ENCODE results near the gene LIPE.
"Not testable (repeated sequence)": the region's sequence is repeated elsewhere in the genome, so short reads cannot be mapped to it uniquely, and the experiment has no call there.

LIPE gene

DNA sequence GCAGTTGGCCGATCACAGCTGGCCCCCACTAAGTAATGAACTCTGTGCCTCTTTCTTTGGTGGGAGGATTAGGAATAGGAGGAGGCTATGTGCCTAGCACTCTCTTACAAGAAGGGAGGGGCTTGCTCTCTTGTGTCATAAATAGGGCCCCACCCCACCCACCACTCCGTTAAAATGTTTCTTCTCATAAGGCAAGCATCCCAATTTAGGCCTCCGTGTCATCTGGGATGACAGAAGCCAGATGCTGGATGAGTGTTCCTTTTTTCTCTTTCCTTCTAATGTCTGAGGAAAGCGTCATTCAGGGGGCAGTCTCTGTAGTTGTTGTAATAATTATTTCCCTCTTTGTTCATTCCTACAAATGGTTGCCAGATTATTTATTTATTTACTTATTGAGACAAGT is at the start of gene LIPE:
TSS of gene LIPE (minus strand) at position 76 of the 400 bp plus-strand sequence. CDS start 239 bp downstream, outside the sequence.
- peak; percentile 27 for DNase-seq

- DNase-seq: no peak
Measured at GRCh38 chr19:42475366-42475765, 48.2 kb upstream of the LIPE start.

DNA sequence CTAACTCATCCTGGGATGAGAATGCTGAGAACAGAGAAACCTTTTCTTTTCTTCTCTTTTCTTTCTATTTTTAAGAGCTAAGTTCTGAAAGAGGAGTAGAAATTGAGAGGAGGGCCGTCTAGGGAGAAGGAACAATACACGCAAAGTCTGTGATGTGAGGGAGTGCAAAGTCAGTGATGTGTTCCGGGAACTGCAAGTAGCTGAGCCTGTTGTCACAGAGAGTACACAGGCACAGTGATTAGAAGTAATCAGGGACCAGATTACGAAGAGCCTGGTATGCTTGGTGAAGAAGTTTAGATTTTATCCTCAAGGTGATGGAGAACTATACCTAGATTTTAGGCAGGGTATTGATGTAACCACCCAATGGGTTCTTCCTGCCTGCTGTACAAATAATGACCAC is 47.6 kb upstream of the LIPE start:
- DNase-seq: no peak

DNA sequence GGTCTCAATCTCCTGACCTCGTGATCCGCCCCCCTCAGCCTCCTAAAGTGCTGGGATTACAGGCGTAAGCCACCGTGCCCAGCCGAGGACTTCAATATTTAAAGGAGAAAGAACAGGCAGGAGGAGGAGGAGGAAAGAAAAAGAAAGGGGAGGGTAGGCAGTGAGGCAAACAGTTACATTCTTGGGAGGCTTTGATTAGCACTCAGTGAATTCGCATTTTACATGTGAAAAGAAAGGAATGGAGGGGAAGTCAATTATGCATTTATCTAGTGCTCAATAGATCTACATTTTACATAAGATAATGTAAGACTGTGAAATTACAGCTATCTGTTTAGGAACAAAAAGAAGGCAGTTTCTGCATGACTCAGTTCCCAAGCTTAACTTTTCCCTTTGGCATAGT is 46.5 kb upstream of the LIPE start:
- no peak for DNase-seq

DNA sequence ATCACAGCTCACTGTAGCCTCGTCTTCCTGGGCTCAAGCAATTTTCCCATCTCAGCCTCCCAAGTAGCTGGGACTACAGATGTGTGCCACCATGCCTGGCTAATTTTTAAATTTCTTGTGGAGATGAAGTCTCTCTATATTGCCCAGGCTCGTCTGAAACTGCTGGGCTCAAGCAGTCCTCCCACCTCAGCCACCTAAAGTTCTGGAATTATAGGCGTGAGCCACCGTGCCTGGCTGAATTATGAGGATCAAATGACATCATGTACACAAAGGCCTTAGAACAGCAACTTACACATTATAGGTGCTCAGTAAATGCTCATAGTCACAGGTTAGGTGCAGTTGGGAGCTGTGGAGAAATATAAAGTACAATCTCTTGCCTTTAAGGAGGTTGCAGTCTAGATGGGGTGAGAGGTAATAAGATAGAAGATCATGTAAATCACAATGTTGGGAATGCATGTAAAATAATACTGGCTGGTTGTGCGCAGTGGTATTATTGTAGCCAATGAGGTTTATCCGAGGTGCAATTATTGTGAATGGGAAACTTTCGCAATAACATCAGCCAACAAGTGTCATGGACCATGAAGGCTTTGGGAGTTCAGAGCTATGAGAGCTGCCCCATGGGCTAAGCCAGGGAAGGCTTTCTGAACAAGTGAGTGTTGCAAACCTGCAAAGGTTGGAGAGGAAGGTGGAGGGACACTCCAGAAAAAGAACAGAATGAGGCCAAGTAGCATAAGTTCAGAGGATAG is 45.4 kb upstream of the LIPE start:
- DNase-seq: no peak

- DNase-seq: no peak
Measured at GRCh38 chr19:42471554-42472249, 44.5 kb upstream of the LIPE start.

GRCh38 chr19:42469311-42470235 is 42.4 kb upstream of the LIPE start:
- peak; percentile 46 for DNase-seq

- peak; percentile 30 for DNase-seq
Measured at GRCh38 chr19:42468273-42468796, 41.1 kb upstream of the LIPE start.

DNA sequence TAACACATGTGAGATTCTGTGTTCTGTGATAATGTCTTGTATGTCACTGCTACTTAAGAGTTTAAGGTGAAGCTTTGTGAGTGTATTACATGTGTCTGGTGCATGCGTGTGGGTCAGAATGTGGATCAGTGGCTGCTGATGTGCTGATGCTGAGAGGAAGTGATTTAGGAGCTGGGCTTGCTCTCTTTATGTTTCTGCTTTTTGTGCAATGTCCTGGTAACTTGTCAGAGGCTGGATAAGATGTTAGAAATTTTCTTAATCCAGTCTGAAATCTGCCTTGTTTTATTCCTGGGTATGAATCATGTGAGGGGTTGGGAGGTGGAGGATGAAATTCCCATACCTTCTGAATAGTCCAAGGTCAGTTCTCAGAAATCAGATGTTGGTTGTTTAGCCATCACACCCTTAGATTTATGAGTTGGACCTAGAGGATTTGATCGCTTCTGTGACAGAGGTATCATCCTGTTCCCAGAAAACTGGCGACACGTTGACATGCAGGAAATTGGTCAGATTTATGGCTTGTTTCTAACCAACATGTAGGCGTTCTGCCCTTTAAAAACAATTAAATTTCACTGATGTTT is 40.1 kb upstream of the LIPE start:
- peak; percentile 41 for DNase-seq

DNA sequence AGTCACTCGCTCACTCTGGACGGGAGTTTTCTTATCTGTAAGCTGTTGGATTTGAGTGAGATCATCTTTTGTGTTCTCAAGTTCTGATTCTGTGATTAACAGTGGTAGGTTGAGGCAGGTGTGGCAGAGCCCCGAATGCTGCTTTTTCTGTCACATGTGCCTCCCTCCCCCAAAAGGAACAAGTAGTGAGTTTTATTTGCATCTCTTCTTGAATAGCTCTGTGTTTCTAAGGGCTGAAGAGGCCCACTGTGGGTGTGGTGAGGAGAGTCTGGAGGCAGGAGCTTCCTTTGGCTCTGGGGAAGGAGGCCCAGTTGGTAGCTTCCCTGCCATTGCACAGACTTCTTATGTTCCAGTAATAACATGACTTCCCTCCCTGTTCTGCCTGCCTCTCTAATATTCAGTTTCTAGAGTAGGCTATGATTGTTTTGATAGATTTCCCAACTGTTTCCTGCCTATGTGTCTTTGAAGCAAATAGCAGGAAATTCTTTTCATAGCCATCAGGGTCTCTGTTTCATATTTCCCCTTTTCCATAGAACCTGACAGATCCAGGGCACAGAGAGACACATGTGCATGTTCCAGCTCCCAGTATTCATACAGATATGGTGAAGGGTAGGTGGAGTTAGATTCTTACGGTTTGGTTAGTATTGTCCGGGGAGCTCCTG is 39.5 kb upstream of the LIPE start:
- DNase-seq: peak; percentile 46

- DNase-seq: peak; percentile 46
Measured at GRCh38 chr19:42465827-42466280, 38.7 kb upstream of the LIPE start.

DNA sequence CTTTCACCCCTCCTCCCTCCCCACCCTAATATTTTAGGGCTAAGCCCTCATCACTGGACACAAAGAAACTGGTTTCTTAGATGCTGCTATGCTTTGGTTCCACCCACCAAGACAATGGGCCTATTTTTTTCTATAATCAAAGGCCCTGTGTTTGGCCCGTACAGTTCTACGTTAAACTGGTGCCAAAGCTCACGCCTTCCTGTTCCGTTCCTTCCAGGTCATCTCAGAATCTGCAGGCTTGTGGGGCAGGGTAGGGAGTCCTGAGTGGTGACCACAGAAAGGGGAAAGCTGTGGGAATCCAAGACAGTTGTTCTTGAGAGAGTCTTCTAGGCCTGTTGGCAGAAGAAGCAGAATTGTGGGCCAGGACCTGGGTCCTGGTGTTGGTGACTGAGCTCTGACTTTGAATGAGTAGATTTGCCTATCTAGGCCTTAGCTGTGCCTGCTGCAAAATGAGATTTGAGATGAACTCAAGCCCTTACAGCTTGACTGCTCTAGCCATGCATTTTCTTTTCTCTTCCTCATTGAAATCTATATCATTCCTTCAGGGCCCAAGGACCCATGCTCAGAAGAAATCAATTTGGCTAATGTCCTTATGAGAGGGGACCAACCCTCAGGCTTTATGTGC is 34.6 kb upstream of the LIPE start:
- no peak for DNase-seq

GRCh38 chr19:42461231-42461630 is 34.0 kb upstream of the LIPE start:
- DNase-seq: not testable (repeated sequence)

DNA sequence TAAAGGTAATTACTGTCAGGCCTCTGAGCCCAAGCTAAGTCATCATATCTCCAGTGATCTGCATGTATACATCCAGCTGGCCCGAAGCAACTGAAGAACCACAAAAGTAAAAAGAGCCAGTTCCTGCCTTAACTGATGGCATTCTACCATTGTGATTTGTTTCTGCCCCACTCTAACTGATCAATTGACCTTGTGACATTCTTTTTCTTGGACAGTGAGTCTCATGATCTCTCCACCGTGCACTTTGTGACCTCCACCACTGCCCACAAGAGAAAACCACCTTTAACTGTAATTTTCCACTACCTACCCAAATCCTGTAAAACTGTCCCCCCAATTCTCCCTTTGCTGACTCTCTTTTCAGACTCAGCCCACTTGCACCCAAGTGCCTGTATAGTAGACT is 32.7 kb upstream of the LIPE start:
- DNase-seq: no peak

GRCh38 chr19:42455621-42456081 is 28.5 kb upstream of the LIPE start:
- DNase-seq: peak; percentile 73

GRCh38 chr19:42455086-42455485 is 27.9 kb upstream of the LIPE start:
- DNase-seq: no peak

DNA sequence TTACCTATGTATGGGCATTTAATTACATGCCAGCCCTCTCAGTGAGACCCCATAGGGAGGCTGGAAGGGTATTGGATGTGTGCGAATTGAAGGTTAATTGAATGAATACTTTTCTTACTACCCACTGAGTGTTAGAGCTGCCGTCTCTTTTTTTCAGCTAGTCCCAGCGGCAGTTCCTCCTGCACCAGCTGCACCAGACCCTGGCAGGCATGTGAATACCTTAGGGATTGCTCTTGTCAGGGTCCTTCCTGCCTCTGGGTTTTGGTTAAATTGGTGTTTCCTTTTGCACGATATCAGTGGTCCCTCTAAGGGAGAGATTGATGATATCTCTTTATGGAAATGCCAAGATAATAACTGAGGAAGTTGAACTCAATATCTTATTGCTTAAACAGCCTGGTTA is 25.4 kb upstream of the LIPE start:
- no peak for DNase-seq

- peak; percentile 70 for DNase-seq
Measured at GRCh38 chr19:42450314-42450934, 23.2 kb upstream of the LIPE start.

DNA sequence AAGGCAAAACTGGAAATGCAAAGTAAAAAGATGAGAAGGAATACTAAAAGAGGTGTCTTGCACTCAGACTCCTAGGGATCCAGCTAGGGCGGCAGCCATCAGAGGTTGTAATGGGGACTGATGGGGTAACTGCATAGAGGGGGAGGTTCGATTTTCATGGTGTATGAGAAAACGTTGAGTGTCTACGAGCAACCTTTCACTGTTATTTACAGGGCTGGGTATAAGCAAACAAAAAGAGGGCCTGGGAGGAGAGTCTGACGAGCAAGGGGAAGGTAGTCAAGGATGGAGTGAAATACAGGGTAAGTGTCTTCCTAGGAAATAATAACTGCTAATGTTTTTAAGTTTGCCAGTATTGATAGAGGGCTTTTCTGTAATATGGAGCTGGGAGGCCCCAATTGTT is 21.1 kb upstream of the LIPE start:
- not testable (repeated sequence) for DNase-seq

- no peak for DNase-seq
Measured at GRCh38 chr19:42445948-42446347, 18.8 kb upstream of the LIPE start.

DNA sequence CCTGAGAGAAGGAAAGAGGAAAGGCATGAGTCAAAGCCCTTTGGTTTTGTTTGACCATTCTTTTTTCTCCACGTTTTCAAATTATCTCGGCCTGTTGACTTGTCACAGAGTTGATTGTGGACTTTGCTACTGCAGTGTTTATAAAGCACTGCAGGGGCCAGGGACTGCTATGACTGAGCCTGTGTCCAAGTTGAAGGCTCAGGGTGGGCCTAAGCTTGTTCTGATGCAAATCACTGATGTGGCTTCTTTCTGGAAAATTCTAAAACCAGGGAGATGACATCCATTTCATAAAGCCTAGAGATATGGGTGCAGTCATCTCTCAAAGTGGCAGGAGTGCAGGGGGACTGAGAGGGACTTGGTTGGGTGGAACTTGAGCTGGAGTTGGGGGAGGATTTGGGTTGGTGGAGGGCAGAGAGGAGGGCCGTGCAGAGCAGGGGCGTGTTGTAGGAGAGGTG is 16.8 kb upstream of the LIPE start:
- DNase-seq: no peak

All from inflammatory macrophage treated with lipopolysaccharide for 4 hours (primary cell).